DMS153 (cell line): Measurements from ENCODE around the gene ATXN1L.
"Not testable (repeated sequence)": the region's sequence is repeated elsewhere in the genome, so short reads cannot be mapped to it uniquely, and the experiment has no call there.

Experiments
- DNase-seq: peaks from one replicate; lab custom pipeline; 2025; lab: John Stamatoyannopoulos, UW

The ATXN1L gene, protein sequence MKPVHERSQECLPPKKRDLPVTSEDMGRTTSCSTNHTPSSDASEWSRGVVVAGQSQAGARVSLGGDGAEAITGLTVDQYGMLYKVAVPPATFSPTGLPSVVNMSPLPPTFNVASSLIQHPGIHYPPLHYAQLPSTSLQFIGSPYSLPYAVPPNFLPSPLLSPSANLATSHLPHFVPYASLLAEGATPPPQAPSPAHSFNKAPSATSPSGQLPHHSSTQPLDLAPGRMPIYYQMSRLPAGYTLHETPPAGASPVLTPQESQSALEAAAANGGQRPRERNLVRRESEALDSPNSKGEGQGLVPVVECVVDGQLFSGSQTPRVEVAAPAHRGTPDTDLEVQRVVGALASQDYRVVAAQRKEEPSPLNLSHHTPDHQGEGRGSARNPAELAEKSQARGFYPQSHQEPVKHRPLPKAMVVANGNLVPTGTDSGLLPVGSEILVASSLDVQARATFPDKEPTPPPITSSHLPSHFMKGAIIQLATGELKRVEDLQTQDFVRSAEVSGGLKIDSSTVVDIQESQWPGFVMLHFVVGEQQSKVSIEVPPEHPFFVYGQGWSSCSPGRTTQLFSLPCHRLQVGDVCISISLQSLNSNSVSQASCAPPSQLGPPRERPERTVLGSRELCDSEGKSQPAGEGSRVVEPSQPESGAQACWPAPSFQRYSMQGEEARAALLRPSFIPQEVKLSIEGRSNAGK

DNA sequence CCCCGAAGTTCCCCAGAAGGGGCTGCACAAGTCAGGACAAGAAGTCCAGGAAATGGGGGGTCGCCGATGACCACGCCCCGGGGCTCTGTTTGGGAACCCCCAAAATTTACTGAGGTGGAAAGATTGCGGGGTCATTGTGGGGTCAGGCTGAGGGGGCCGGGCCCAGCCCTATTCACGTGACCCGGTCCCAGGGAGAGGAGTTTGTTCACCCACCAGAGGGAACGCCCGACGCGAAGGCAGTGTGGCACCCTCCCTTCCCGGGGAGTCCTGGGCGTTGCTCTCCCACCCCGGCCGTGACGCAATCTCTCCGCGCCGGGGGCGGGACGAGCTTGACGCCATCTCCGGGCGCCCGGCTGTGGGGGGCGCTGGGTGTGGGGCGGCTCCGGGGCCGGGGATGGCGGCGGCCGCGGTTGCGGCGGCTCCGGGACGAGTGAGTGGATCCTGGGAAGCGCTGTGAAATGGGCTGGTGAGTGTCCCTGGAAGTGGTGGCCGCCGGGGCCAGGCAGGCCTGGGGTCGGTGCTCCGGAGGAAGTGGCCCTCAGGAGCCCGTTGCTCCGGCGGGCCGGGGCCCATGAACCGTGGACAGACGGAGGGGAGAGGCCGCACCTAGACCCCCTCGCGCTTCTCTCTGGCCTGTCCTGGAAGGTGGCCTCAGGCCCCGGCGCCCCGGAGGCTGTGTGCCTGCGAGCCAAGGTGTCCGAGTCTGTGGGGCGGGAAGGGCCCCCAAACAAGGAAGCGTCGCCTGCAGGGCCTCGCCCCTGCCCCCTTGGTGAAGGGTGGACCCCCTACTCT, at the start of gene ATXN1L:
TSS of gene ATXN1L (plus strand) at position 338 of the 792 bp plus-strand sequence. CDS start 3,765 bp downstream, outside the sequence.
- DNase-seq = peak; percentile 74

DNA sequence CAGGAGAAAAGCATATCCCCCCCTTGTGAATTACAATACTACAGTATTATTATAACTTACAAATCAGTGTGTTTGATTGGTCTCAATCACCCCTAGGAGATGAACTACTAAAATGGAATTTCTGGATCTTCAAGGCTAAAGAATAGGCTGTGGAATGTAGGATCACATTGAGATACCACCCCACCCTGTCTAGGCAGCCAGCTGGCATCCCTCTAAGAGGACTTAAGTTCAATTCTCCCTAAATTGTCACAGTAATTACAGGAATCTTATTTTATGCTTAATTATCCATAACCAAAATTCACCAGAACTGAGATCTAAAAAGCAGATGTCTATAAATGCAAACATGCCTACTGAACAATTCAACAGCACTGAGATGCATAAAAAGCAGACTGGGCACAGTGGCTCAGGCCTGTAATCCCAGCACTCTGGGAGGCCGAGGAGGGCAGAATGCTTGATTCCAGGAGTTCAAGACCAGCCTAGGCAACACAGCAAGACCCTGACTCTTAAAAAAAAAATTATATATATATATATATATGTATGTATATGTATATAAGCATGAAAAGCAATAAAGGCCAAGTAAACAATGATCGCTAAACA, 49.2 kb upstream of the ATXN1L start:
- DNase-seq = no peak

DNA sequence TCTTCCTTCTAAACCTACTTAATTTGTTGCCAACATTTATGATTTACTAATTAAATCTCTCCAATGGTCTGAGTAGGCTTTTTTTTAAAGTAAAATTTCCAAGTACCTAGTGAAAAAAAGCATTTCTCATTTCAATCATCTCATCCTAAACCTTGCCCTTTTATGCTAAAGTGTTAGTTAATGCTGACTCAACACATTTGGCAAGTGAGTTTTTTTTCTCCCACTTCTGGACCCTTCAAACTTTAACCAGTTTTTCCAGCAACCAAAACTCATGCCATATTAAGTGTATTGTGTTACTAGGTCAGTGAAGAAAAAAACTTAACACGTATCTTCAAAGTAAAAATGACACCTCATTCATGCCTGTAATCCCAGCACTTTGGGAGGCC, 42.5 kb upstream of the ATXN1L start:
- DNase-seq = no peak

DNA sequence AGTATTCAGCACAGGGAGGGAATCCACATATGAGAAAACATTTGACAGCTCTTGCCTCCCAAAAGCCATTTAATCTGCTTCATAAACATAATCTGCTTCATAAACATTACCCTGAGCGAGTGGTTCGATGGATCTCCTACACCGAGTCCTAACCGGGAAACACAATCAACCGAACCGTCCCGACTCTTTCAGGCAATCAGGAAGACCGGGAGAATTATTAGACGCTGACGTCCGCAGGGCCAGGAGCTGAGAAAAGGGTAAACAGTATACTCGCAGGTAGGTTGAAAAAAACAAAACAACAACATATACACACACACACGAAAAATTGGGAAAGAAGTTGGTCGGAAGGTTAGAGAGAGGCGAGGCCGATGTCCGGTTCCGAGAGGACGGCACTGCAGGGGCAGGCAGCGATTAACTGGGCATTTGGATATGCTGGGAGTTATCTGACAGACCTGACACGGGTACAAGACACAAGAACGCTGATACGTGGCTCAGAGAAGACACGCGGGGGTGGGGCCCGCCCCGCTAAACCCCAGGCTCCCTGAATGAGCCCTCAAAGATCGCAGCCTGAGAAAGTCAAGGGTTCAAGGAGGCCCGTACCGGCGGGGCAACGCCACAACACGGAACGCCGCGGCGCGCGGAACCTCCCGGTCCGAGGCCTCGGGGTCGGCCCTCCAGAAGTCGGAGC, 37.7 kb upstream of the ATXN1L start:
- DNase-seq = no peak

DNA sequence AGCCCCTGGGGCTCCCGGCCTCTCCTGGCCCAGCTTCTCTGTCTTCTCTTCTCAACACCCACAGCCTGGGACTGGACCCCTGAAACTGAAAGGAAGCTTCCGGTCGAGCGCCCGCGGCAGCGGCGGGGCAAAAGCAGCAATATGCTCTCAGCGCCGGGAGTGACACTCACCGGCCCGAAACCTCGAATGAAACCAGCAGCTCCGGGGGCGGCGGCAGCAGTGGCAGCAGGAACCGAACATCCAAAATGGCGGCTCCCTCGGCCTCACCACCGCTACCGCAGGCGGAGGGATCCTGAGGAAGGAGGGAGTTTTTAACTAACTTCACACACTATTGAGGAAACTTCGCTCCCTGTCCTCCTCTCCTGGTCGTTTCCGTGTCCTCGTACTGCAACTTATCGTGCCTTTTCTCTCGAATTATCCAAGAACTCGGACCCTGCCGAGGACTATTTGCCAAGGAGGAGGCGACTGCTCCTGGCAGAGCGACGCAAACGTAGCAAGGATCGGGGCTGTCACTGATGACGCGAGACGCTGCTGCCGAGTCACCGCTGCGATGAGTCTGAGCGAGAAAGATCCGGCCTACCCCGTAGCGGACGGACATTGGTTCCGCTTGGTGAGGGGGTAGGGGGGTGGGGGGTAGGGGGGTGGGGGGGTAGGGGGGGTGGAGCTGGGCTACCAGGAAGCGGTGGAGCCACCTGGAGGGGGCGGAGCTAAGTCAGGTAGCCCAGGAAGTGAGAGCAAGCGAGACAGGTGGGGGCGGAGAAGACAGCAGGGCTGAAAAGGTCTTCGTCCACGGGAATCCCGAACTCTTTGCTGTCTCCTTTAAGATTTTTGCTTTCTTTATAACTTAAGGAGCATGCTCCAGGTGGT, 37.0 kb upstream of the ATXN1L start, which contains the start of gene AP1G1:
TSS of gene AP1G1 (minus strand) at position 242 of the 867 bp plus-strand sequence. CDS start 19,355 bp downstream, outside the sequence.
- DNase-seq = peak; percentile 97

DNA sequence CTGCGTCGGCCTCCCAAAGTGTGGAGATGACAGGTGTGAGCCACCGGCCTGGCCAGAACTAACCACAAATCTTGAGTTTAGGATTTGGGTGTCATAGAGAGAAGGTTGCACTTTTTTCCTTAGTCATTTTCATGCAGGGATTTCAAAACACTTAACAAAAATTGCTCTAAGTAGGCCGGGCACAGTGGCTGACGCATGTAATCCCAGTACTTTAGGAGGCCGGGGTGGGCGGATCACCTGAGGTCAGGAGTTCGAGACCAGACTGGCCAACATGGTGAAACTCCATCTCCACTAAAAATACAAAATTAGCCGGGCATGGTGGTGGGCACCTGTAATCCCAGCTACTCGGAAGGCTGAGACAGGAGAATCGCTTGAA, 35.6 kb upstream of the ATXN1L start:
- DNase-seq = not testable (repeated sequence)

DNA sequence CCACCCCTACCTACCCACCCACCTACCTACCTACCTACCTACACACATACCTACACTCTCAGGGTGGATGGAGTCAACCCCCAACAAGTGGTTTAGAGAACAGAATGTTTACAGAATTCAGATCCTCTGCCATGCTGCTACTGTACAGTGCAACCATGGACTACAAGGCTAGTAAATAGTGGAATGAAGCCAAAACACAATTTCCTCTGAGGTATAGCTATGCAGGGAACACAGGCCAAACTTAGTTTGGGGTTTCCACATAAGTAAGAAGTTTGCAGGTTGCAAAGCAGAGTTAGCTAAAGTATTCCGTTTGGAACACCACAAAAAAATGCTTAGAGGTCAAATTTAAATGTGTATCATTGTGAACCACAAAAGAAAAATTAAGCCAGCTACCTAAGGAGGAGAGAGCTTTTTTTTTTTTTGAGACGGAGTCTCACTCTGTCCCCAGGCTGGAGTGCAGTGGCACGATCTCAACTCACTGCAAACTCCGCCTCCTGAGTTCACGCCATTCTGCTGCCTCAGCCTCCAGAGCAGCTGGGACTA, 34.4 kb upstream of the ATXN1L start:
- no peak for DNase-seq

DNA sequence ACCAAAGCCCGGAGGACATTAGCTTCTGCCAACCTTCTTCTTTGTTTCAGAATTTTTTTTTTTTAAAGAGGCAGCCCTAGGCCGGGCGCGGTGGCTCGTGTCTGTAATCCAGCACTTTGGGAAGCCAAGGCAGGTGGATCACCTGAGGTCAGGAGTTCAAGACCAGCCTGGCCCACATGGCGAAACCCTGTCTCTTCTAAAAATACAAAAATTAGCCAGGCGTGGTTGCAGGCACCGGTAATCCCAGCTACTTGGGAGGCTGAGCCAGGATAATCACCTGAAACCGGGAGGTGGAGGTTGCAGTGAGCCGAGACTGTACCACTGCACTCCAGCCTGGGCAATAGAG, 28.6 kb upstream of the ATXN1L start:
- not testable (repeated sequence) for DNase-seq

DNA sequence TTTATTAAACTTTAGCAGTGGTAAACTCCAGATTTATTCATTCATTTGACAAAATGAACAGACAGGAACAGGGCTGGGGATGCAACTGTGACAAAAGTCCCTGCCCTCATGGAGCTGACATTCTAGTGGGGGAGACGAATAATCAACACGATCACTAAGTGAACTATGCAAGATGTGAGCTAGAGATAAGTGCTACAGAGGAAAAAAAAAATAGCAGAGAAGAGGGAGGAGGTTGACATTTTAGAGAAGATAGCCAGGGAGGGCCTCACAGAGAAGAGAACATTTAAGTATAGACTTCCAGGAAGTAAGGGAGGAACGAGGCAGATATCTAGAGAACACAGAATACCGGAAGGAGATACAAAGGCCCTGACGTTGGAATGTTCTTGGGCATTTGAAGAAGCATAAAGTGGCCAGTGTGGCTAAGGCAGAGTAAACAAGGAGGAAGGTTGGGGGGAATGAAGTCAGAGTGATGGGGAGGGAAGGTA, 19.2 kb upstream of the ATXN1L start:
- DNase-seq = no peak

DNA sequence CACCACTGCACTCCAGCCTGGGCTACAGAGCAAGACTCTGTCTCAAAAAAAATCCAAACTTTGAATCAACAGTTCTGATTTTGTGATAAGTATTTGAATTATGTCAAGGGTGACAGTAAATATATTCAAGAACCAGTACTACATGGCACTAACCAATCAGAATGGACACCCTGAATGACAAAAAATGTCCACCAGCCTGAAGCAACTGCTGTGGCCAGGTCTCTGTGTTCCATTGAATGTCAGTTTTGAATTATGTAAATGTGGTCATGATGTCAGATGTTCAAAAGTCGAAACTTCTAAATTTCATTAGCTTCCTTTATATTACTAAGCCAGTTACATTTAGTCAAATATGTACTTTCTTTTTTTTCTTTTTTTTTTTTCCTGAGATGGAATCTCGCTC, 15.4 kb upstream of the ATXN1L start:
- DNase-seq = no peak

DNA sequence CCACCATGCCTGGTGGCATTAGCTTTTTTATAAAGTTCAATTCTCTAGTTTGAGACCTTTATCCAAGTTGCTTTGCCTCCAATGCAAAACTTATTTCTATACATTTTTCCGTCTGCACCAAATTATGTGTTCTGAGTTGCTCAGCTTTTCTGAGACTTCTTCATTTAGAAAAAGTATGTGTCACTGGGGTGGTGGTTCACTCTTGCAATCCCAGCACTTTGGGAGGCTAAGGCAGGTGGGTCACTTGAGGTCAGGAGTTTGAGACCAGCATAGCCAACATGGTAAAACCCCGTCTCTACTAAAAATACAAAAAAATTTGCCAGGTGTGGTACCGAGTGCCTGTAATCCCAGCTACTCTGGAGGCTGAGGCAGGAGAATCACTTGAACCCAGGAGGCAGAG, 14.1 kb upstream of the ATXN1L start:
- not testable (repeated sequence) for DNase-seq

DNA sequence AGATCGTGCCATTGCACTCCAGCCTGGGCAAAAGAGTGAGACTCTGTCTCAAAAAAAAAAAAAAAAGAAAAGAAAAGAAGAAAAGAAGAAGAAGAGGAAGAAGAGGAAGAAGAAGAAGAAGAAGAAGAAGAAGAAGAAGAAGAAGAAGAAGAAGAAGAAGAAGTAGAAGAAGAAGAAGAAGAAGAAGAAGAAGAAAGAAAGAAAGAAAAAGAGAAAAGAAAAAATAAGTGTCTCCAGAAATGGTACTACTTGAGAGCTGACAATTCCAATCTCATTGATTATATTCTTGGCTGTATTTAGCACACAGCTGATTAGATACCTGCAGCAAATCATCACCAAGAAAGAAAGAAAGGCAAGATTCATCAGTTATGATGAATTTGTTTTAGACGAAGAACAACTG, 13.7 kb upstream of the ATXN1L start:
- not testable (repeated sequence) for DNase-seq

DNA sequence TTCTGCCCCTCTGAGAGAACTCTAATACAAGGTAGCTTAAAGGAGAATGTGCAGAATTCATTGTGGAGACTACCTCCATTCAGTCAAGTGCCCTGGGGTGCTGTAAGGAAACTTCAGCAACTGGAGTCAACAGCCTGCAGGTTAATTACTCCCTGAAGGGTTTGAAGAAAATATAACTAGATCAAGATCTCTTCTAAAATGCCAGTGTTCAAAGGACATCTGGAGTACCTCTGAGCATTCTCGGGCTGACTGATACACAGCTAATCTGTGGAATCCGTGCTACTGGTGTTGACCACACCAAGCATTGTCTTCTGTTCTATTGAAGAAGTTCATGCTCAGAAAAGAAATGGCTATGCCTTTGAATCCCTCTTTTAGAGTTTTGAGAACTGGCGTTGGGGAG, 11.5 kb upstream of the ATXN1L start:
- no peak for DNase-seq

DNA sequence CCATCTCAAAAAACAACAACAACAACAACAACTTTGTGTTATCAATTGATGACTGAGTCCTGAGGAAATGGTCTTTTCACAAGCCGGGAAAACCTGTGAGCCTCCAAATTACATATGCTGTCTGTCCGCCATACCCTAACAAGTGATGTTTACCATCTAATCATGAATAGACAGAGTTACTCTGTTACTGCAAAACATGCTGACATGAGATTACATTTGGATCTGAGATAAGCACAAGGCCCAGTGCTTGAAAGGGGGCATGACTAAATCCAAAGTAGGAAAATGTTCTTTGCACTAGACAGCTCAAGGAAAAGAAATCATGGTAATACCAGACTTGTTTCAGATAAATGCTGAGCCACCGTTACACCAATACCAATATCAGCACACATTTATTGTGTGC, 8.6 kb upstream of the ATXN1L start:
- DNase-seq = no peak

DNA sequence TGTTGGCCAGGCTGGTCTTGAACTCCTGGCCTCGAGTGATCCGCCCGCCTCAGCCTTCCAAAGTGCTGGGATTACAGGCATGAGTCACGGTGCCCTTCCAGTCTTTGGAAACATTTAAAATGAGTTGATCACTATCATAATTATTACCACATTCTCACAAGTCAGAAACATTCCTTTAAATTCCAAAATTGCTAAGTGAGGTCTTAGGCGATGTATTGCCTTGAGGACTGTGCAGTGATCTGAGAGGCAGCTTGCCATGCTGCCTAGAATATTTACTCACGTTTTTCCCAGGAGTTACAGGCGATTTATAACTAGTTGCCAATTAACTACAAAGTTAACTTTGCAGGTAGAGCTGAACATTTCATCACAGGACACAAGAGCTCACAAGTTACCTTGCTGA, 5.7 kb upstream of the ATXN1L start:
- DNase-seq = no peak

DNA sequence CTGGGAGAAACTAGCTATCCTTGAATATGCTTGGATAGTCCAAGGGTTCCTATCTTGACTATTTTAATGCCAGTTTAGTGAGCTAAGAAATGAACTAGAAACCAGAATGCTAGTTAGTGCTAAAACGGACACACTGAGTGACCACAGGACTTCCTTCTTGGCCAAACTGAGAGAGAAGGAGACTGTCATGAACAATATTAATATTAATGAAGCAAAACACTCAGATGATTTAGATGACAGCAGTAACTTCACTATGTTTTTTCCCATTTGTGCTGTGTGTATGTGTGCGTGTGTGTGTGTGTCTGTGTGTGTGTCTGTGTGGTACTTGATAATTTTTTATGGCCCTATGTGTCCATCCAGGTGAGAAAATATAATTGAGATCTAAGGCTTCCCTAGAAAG, 2.2 kb upstream of the ATXN1L start:
- DNase-seq = no peak

DNA sequence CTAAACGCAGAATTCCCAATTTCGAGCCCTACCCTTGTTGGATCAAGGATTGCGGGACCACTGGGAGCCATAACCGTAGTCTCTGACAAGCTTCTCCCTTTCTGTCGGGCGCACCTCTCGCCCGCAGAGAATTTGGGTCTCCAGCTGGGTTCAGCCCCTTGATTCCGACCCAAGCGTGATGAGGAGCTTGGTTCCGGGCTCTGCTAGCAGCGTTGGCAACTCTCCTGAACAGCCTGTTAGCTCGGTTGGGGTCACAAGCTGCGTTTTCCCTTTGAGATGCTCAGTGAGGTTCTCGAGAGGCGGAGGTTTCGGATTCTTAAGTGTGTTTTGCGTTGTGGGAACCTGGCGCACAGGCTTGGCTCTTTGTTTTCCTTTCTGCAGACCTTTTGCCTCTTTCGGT, 655 bp downstream of the ATXN1L start:
- no peak for DNase-seq

DNA sequence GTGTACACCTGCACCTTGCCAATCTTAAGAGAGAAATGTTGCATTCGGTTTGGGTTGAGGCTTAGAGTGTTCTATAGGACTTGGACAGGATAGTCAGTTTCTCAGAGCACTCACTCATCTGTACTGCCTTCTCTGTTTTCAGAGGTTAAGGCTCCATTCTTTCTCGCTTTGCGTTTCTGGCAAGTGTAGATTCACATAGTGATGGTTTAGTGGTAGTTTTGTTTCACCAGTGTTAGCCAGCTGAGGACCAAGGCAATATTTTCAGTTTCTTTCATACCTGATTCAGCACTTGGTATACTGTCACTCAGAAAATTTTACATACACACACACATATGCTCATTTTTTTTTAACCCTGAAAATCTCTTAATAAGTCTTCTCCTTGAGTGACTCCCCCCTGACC, 1.3 kb downstream of the ATXN1L start:
- no peak for DNase-seq

DNA sequence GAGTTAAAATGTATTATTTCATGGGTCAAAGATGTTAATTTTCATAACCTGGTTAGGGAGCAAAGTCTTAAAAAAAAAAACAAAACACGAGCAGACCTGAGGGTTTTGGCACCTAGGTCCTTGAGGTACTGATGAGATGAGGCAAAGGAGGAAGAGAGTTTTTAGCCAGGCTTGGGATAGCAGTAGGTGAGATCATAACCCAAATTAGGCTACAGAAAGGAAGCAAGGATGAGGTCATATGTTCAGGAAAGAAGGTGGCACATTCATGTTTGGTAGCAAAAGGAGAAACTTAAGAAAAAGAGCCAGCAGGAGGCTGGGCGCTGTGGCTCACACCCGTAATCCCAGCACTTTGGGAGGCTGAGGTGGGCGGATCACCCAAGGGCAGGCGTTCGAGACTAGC, 2.8 kb downstream of the ATXN1L start:
- no peak for DNase-seq

DNA sequence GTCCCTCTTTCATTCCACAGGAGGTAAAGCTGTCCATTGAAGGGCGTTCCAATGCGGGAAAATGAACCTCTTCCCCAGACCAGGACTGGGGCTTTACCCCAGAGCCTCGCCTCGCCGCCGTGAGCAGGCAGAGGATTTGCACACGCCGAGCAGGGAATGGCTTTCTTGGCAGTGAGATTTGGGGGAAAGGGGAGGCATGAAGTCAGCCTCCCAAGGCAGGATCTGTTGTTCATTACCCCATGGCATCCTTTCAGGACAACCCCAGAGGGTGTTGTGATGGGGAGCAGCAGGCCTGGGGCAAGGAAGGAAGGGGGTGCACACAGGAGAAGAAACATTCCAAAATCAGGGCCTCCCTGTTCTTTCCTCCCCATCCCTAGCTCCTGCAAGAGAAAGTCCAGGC, 6.0 kb downstream of the ATXN1L start:
- DNase-seq = no peak
